ENCODE measurements around the gene ADD3. TPM values are rescaled to one million over a fixed set of nuclear protein-coding genes. Genes with fewer than 3 reads are reported as not detected.
"Not testable (repeated sequence)": the region's sequence is repeated elsewhere in the genome, so short reads cannot be mapped to it uniquely, and the experiment has no call there.

ADD3 gene
- total RNA-seq, 1 experiment from 2014 or later: 43.9 TPM

GRCh38 chr10:110107430-110107829, 99.6 kb downstream of the ADD3 start:
- no peak for DNase-seq (ENCODE audit: low read depth)

DNA sequence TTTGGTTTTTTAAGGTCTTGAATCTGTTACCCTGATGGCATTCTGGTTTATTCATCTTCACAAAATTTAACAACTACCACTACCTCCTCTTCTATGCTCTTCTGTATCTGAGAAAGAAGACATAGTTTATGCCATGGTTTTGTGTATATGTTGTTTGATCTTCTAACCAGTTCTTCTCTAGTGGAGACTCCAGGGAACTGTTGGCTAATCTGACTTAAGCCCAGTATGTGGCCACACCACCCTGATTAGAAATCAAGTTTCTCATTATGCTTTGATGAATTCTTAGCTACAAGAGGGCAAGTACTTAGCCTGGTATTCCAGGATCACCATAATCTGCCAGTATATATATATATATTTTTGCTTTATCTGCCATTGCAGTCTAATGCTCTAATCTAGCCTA, 100.1 kb downstream of the ADD3 start:
- DNase-seq (ENCODE audit: low read depth): no peak

GRCh38 chr10:110109511-110109910, 101.7 kb downstream of the ADD3 start:
- DNase-seq (ENCODE audit: low read depth): no peak

- no peak for DNase-seq (ENCODE audit: low read depth)
Measured at GRCh38 chr10:110110338-110110737, 102.6 kb downstream of the ADD3 start.

DNA sequence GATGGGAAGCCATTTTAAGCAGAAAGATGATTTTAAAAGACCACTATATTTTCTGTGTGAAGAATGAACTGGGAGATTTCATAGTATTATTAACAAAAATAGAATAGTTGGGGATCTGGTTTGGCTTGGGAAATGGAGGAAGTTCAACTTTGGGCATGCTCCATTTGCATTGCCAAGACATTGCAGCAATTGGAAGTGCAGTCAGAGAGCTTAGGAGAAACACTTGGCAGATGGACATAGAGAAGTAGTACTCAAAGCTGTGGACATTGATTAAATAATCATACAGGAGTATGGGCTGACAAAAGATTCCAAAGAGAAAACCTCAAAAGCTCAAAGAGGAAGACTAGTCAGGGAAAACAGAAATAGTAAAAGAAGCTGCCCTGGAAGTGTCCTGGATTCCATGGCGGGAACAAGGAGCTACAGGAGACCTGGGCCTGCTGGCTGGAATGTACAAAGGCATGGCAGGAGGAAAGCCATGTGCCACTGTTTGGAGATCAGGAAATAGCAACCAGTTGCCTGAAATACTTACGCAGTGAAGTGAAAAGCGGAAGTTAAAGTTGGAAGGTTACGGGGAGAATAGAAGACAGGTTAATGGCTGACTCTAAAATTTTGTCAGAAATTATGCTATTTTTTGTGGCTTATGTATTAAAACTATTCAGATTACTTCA, 106.0 kb downstream of the ADD3 start:
- no peak for DNase-seq (ENCODE audit: low read depth)

GRCh38 chr10:110114668-110115067, 106.9 kb downstream of the ADD3 start:
- DNase-seq (ENCODE audit: low read depth): not testable (repeated sequence)

GRCh38 chr10:110115784-110116520, 108.2 kb downstream of the ADD3 start:
- no peak for DNase-seq (ENCODE audit: low read depth)

GRCh38 chr10:110118891-110119621, 111.3 kb downstream of the ADD3 start:
- no peak for DNase-seq (ENCODE audit: low read depth)

- DNase-seq (ENCODE audit: low read depth): no peak
Measured at GRCh38 chr10:110123594-110123993, 115.8 kb downstream of the ADD3 start.

DNA sequence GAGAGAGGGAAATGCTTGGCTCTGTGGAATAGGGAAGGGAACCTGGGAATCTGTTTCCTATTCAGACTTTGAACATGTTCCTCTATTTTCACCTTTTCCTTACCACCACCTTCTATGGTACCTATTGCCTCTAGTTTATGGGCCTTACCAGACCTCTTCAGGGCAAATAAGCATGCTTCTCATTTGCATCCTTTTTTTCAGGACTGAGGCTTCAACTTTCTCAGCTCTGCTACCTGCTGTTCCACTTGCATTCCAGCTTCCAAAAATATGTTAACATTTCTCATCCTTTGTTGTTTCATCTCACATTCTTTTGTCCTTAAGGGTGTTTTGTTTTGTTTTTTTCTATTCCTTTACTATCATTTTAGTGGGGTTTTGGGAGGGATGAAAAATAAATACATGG, 121.7 kb downstream of the ADD3 start:
- no peak for DNase-seq (ENCODE audit: low read depth)

- no peak for DNase-seq (ENCODE audit: low read depth)
Measured at GRCh38 chr10:110134917-110135316, 127.1 kb downstream of the ADD3 start.

GRCh38 chr10:110135836-110136235, 128.1 kb downstream of the ADD3 start:
- DNase-seq (ENCODE audit: low read depth): not testable (repeated sequence)

DNA sequence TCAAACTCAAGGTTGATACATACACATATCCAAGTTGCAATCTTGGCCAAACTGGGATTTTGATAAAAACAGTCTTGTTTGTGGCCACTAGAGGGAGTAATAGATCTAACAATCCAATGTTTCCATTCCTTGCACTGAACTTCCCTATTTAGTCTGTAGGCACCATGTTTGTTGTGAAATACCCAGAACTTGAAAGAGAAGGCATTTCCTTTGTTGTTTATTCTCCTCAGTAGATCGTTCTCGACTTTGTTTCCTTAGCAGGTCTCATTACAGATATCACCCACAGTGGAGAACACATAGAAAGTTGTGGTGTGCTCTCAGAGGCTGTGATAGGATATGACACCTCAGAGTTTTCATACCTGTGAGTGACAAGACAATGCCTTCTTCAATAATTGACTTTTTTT, 129.4 kb downstream of the ADD3 start:
- peak; percentile 58 for DNase-seq (ENCODE audit: low read depth)

DNA sequence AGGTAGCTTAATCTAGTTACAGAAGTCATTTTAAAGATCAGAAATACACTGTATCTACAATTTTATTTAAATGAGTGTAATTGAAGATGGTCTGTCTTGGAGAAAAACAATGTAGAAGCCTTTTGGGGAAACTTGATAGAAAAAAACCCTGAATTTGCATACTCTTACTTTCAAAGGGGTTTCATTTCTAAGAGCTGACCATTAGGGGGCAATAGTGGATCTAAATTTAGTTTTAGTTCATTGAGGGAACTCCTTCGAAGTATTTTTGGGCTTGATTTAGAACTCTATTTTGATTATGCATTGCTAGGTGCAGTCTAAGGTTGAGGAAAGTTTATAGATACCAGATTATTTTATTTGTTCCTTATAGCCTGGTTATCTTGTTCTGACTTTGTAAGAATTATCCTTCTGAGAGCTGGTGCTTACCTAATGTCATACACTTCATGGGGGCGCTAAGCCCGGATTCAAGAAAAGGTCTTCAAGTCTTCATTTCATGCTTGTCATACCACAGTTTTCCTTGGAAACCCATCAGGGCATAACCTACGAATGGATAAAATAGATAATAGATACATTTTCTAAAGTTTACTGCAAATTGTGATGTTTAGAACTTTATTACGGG, 130.5 kb downstream of the ADD3 start:
- DNase-seq (ENCODE audit: low read depth): peak; percentile 63

DNA sequence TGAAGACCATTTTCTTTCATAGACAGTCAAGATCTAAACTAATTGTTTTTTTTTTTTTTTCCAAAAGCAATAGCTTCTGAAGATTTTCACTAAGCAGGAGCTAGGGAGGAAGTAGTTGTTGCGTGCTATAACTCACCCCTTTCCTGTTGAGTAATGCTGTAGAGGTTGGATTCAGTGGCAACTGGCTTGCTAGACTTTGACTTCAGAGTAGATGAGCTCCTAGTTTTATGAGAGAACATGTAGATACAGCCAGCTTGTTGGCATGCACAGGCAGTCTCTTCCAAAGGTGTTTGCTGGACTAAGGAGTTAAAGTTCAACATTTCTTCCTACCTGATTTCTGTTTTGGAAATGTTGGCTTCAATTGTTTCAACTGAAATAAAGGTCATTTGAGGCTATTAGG, 133.4 kb downstream of the ADD3 start:
- DNase-seq (ENCODE audit: low read depth): peak; percentile 11

GRCh38 chr10:110141871-110142635, 134.3 kb downstream of the ADD3 start:
- DNase-seq (ENCODE audit: low read depth): peak; percentile 20

DNA sequence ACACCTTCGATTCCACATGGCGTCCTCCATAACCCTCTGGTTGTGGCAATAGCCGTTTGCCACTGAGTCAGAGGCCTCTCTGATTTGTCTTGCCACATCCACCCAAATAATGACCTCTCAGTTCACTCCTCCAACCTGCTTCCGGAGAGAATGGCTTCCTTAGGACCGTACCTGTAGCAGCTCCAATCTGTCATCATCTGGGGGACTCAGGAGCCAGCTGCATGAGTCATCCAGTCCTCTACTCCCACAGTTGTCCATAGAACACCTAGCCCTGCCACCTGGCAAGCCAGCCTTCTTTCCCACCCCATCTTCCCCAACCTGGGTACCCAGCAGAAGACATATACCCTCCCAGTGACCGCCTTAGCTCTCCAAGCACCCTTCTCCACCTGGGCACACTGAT, 135.2 kb downstream of the ADD3 start:
- DNase-seq (ENCODE audit: low read depth): no peak

DNA sequence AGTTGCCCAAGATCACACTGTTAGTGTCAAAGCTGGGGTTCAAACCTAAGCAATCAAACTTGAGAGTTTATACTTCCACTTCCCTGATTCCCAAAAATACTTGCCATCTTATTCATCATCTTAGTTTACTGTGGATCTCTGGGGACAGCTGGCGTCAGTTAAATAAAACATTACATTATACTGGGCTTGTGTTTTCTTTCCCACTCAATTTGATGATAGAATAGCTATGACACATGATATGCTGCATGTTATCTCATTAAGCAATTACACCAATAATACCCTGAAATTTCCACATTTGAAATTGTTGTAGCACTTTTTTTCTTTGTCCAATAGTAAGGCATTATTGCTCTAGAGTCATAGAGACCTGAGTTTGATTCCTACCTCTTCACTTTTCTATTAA, 136.7 kb downstream of the ADD3 start:
- no peak for DNase-seq (ENCODE audit: low read depth)

DNA sequence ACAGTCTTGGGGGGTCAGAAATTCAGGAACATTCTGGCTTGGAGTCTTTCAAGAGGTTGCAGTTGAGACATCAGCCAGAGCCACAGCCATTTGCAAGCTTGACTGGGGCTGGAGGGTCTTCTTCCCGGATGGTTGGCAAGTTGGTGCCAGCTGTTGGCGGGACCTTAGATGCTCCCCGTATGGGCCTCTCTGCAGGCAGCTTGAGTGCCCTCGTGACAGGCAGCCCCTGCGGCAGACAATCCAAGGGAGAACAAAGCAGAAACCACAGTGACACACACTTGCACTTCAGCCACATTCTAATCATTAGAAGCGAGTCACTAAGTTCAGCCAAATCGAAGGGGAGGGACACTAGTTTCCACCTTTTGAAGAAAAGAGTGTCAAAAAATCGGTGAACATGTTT, 140.2 kb downstream of the ADD3 start:
- DNase-seq (ENCODE audit: low read depth): peak; percentile 65

DNA sequence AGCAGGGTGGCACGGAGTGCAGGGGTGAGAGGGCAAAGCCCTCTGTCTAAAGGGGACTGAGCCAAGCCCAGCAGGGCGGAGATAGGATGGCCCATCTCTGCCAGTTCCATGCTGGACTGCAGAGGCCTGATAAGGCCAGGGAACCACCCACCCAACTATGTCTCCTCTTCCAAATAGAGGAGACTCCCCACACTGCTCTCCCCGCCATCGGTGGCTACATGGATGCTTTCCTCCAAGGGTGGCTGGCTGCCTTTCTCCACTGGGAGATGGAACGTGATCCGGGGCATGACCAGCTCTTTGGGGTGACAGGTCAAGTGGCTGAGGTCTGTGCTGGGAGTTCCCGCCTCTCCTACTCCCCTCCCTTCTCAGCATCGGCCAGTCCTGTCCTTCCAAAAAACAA, 141.5 kb downstream of the ADD3 start:
- no peak for DNase-seq (ENCODE audit: low read depth)

DNA sequence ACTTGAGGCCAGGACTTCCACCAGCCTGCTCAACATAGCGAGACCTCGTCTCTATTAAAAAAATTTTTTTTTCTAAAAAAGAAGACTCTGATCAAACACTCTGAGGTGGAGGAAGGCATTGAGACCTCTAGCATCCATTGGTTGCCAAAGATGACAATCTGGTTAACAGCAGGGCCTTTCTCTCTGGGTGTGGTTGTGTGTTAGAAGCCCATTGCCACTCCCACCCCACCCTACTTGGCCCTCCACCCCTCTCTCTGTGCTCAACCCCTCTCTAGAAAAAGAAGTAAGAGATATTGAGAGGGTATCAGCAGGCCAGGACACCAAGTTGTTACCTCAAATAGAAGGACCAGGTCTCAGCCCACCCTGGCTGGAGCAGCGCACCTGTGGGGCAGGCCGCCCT, 142.3 kb downstream of the ADD3 start:
- no peak for DNase-seq (ENCODE audit: low read depth)

DNA sequence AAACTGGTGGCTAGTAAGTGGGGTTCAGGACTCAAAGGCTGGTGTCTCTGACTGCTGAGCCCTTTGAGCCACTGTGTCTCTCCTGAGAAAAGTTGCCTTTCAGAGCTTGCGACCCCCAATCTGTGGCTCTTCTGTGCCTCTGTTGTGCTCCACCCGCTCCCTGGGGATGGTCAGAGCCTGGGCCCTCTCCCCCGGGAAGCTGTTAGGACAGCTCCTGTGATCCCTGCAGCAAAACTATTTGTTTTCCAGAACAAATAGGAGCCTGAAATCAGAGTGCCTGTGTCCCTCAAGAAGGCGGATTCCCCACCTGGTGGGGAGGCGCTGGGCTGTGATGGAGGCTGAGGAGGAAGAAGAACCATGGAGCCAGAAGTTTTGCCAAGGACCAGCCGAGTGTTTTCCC, 143.2 kb downstream of the ADD3 start:
- DNase-seq (ENCODE audit: low read depth): no peak
